HG03558 (cell line): ENCODE results near the gene DGKD.
"Not testable (repeated sequence)": the region's sequence is repeated elsewhere in the genome, so short reads cannot be mapped to it uniquely, and the experiment has no call there.

Experiments
- ATAC-seq: cut with Tn5 transposase; IDR thresholded peaks from one replicate; pipeline ENCODE4 v1.9.1; 2021; ENCODE audit warnings: moderate number of reproducible peaks; ENCODE audit not compliant: unreplicated experiment; ENCODE audit errors: extremely low read depth

The DGKD gene

GRCh38 chr2:233336091-233336490 lies 18.2 kb upstream of the DGKD start:
- ATAC-seq: not testable (repeated sequence)

GRCh38 chr2:233336541-233336940 lies 17.8 kb upstream of the DGKD start:
- no peak for ATAC-seq

- ATAC-seq: no peak
These were observed 16.2 kb upstream of the DGKD start for GRCh38 chr2:233338046-233338445.

- ATAC-seq: no peak
These were observed 15.4 kb upstream of the DGKD start for GRCh38 chr2:233338812-233339368.

GRCh38 chr2:233339427-233339826 lies 14.9 kb upstream of the DGKD start:
- no peak for ATAC-seq

- no peak for ATAC-seq
These were observed 13.0 kb upstream of the DGKD start for GRCh38 chr2:233341296-233341695.

GRCh38 chr2:233342301-233342700 lies 12.0 kb upstream of the DGKD start:
- no peak for ATAC-seq

- ATAC-seq: no peak
These were observed 11.1 kb upstream of the DGKD start for GRCh38 chr2:233343171-233343705.

- no peak for ATAC-seq
These were observed 7.9 kb upstream of the DGKD start for GRCh38 chr2:233346376-233346775.

GRCh38 chr2:233346930-233347329 lies 7.4 kb upstream of the DGKD start:
- ATAC-seq: no peak

GRCh38 chr2:233349005-233349998 lies 5.0 kb upstream of the DGKD start:
- ATAC-seq: no peak

GRCh38 chr2:233350708-233351107 lies 3.6 kb upstream of the DGKD start:
- ATAC-seq: no peak

GRCh38 chr2:233351423-233351822 lies 2.9 kb upstream of the DGKD start:
- ATAC-seq: no peak

- ATAC-seq: no peak
These were observed 2.0 kb upstream of the DGKD start for GRCh38 chr2:233352141-233352842.

GRCh38 chr2:233353101-233353768 lies 1.1 kb upstream of the DGKD start:
- ATAC-seq: no peak

GRCh38 chr2:233354500-233354924 lies 218 bp downstream of the DGKD start:
- ATAC-seq: peak; percentile 26

GRCh38 chr2:233354971-233355574 lies 779 bp downstream of the DGKD start:
- no peak for ATAC-seq

GRCh38 chr2:233355916-233356315 lies 1.6 kb downstream of the DGKD start:
- no peak for ATAC-seq

GRCh38 chr2:233356546-233357308 lies 2.4 kb downstream of the DGKD start:
- ATAC-seq: no peak
